Pulmonary artery endothelial cell (primary cell): ENCODE results near the gene C3orf80. TPM values are rescaled to one million over a fixed set of nuclear protein-coding genes. Genes with fewer than 3 reads are reported as not detected.
"Not testable (repeated sequence)": the region's sequence is repeated elsewhere in the genome, so short reads cannot be mapped to it uniquely, and the experiment has no call there.

Experiments used
- DNase-seq: peaks from one replicate; pipeline ENCODE4 v3.0.0-alpha.2; 2011; ENCODE audit warnings: low read depth, low spot score
- total RNA-seq: library from RNA; depleted of rRNA; stranded (reverse); fragments of >200 nt; gene quantifications from 2 replicates; pipeline ENCODE4 v1.2.3, GENCODE V29; 2014

The C3orf80 gene
- total RNA-seq, 1 donor from 2014 or later: 0.07 TPM

DNA sequence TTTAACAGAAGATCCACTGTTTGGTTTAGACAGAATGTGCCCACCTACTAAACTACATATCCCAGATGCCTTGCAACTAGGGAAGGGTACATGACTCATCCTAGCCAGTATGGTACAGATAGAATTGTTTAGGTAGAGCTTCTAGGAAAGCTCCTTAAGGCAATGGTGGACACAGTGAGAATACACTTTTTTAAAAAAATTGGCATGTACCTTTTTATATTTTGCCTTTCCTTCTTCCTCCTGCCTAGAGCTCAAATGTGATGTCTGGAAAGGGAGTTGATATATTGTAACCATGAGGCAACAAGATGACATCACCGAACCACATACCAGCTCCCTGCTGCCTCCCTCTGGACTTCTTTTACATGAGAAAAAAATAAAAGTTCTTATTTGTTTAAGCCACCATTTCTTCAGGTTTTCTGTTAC lies 14.4 kb upstream of the C3orf80 start:
- DNase-seq: no peak

DNA sequence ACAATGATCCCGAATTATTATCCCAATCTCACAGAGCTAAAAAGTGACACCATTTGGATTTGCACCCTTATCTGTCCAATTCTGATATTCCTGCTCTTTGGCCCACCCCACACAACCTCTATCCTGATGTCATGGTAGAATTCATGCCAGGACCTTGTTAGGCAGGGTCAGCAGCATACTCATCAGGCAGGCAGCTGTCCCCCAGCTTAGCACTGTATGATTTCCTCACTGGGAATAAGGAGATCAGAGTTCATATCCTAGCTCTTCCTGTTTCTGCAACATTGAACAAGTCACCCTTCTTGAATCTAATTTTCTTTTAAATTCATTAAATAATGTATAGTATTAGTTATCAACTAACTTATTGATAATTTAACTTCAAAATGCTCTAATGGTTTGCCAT lies 12.0 kb upstream of the C3orf80 start:
- no peak for DNase-seq

DNA sequence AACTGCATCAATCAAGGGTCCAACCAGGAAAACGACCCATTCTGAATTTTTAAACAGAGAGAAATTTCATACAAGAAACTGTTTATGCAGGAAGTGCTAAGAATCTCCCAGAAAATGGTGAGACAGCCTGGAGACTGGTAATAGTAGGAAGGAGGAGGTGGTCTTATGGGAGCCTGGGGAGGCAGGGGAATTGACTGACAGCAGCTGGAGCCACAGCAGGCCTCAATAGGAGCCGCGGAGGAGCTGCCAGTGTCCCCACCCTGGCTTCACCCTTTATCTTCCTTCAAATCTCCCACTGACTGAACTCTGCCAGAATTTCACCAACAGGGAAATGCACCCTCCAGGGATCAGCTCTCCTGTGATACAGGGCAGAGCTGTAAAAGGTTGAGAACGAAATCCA lies 7.5 kb upstream of the C3orf80 start:
- DNase-seq: no peak

DNA sequence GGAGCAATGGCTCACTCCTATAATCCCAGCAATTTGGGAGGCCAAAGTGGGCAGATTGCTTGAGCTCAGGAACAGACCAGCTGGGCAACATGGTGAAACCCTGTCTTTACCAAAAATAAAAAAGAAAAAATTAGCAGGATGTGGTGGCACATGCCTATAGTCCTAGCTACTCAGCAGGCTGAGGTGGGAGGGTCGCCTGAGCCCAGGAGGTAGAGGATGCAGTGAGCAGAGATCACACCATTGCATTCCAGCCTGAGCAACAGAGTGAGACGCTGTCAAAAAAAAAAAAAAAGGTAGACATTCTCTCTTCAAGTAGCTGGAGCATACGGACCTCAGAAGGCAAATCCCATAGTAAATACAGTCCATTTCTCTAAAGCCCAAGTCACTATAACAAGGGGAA lies 7.1 kb upstream of the C3orf80 start:
- no peak for DNase-seq

DNA sequence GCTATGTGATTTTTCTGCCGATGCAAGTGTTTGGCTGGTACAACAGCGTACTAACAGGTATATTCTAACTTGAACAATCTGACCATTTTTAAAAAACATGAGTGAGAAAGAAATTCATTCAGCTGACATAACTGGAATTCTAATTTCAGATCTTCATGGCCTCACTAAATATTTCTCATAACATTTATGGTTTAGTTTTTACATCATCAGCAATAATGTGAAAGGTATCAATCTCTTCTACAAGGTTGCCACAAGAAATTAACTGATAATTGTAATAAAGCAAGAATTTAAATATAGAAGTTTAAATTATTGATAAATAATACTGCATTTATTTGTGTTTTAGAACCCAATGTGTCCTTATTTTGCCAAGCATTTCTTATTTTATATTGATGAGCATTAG lies 5.2 kb upstream of the C3orf80 start:
- DNase-seq: no peak

DNA sequence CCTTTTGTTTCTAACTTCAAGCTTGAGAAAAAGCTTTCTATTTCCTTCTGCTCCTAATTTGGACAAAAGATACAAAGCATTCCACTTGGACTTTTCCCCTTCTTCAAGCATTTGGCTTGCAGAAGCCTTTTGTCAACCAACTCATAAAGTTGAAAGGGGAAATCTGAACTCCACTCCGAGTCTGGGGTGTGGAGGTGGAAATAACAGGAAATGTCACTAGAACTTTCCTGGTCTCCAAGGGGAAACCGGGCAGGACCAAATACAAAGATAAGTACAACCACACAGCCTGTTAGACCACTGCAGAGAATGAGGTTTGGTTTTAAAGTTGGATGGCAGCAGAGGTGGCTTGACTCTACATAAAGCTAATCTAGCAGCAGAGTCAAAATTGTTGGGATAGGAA lies 4.2 kb upstream of the C3orf80 start:
- no peak for DNase-seq

DNA sequence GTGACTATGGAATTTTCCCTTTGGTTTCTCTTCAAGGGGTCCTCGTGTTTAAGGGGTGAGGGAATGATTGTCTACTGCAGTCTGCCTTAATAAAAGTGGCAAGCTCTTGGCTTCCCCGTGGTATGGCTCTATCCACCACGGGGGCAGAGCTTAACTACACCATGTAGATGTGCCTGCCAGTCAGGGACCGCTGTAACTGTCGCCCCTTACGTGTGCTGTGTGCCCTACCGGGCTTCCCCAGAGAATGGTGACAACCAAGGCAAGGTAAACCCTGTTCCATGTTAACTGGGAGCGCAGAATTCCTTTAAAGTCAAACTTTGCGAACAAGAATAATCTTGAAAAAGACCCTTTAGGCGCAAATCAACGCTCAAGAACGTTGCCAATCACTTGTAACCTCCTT lies 966 bp upstream of the C3orf80 start:
- DNase-seq: no peak

DNA sequence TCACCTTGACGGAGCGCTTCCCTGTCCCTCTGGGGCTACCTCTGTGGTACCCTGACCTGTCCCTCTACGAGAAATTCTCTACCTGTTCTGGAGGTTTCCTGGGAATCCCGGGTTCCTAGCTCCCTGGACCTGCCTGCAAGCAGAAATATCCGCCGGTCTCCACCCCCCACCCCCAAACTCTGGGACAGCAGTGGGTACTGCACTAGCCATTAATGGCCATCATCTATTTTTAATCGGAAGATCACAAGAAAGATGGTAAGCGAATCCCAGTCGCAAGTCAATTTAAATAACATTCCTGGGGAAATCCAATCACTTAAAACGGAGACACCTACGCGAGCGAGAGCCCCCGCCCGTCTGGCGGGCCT lies 429 bp upstream of the C3orf80 start:
- no peak for DNase-seq

DNA sequence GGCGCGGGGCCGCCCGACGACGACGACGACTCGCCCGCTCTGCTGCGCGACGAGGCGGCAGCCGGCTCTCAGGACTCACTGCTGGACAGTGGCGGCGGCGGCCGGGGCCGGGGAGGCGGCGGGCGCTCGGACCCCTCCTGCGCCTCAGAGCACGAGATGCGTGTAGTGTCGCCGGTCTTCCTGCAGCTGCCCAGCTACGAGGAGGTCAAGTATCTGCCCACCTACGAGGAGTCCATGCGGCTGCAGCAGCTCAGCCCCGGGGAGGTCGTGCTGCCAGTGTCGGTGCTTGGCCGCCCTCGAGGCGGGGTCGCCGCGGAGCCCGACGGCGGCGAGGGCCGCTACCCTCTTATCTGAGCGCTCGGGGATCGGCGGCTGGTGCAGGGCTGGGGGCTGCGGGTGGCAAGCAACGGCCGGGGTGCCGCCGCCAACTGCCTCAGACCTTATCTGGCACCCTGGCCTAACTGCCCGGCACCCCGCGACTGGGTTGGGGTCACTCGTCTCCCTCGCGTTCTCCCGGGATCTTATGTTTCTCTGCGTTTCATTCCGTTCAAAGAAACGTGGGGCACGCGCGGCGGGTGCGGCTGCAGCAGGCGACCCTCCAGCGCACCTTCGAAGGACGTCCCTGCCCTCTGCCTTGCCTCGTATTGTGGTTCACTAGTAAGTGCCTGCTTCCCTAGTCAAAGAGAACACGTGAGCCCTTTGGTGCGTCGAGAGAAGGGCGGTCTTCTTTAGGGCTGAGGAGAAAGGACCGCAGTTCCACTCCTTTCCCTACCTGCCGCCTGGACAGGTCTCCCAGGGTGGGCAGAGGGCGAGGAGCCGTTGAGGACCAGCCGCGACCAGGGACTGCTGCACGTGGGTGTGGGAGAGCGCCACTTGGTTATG lies 1.0 kb downstream of the C3orf80 start:
- no peak for DNase-seq

DNA sequence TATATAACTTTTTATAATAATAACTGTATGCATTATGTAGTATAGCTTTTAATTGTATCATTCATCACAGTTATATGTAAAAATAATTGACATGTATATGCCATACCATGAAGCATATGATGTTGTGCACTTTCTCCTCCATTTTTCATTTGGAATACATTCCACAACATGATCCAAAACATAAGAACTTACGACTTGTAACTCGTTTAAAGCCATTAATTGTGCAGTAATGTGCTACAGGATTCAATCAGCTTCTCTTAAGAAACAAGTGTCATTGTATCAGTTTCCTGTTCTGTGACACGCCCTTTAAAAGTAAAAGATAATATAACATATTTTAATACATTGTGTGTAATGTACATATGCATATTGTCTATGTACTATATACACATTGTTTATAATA lies 2.2 kb downstream of the C3orf80 start:
- no peak for DNase-seq

DNA sequence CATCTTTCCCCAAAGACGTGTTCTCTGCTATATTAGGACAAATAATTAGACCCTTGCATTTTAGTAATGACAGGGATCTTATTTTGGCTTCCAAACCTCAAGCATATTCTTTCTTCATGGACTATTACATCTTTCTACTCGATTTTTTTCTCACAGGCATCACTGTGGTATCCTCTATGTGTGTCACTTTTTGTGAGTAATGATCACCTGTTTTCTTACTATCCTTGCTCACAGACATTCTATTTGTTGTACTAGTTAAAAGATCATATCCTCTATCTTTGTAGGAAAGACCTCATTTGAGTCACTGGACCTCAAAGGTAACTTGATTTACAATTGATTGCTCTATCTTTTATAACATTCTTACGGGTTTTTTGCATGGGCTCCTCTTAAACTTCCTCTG lies 6.8 kb downstream of the C3orf80 start:
- no peak for DNase-seq

DNA sequence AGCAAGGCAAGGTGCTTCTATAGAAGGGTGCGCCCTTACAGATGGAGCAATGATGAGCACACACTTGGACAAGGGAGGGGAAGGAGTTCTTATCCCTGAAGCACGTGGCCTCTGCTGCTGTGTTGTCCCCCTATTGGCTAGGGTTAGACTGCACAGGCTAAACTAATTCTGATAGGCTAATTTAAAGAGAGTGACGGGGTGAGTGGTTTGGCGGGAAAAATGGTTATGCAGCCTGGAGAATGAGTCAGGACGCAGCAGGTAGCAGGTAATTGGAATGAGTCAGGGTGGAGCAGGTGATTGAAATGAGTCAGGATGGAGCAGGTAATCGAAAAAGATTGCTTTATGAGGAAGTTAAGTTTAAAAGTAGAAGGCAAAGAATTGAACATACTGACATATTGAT lies 15.5 kb downstream of the C3orf80 start:
- DNase-seq: not testable (repeated sequence)

DNA sequence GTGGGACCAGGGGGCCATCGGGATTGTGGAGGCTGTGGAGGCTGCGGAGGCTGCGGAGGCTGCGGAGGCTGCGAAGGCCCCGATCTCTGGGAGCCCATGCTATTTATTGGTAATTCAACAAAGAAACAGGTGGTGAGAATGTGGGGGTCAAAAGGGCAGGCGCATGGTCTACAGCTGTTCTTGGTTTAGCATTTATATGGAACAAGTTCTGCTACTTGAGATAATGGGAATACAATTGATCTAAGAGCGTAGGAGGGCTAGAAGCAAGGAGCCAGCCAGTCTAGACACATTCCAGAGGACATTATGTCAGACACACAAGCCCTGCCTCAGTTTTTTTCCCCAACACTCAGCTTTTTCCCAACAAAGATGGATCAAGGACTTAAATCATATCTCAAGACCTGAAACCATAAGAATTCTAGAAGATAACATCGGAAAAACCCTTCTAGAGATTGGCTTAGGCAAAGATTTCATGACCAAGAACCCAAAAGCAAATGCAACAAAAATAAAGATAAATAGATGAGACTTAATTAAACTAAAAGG lies 20.1 kb downstream of the C3orf80 start:
- DNase-seq: no peak

DNA sequence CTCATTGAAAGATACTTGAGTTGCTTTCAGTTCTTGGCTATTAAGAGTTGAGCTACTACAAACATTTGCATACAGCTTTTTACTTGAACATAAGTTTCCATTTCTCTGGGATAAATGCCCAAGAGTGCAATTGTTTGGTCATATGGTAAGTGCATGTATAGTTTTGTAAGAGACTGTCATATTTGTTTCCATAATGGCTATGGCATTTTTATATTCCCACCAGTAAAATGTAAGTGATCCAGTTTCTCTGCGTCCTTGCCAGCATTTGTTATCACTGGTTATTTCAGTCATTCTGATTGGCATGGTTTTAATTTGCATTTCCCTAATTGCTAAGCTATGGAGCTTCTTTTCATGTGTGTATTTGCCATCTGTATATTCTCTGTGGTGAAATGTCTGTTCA lies 22.5 kb downstream of the C3orf80 start:
- no peak for DNase-seq

DNA sequence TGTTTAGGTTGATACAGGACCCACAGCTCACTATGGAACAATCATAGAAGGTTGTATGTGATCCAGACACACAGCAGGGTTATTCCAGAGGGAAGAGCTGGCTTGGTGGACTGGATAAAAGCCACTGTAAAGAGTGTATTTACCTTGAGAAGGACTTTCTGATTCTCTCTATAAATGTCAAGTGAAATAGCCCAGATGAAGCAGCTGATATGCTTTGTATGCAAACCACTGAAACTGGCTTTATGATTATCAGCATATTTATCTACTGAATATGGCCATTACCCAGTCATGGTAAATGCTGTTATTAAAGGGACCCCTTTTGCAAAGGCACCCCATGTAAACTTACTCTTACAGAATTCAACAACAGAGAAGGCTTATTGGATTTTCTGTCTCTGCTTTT lies 28.1 kb downstream of the C3orf80 start:
- DNase-seq: no peak

DNA sequence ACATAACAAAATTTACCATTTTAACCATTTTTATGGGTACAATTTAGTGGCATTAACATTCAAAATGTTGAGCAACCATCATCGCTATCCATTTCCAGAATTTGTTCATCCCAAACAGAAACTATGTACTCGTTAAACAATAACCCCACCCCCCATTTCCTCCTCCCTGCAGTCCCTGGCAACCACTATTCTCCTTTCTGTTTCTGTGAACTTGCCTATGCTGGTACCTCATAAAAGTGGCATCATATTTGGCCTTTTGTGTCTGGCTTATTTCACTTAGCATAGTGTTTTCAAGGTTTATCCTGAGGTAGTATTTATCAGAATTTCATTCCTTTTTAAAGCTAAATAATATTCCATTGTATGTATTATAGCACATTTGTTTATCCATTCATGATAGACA lies 32.4 kb downstream of the C3orf80 start:
- no peak for DNase-seq

DNA sequence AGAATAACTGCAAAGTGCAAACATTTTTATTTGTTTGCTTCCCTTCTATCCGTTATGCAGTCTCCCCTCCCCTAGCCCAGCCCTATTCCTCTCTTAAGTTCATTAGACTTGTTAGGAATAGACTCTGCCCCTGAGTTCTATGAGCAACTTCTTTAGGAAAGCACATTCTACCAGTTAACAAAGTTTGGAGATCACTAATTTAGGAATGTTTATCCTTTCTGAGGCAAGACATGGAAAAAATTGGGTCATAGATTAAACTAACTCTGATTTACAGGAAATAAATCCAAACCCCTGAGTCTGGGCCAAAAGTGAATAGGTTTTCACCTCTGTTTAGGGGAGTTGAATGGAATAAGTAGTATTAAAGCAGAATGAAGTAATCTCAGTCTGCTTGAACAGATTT lies 34.4 kb downstream of the C3orf80 start:
- no peak for DNase-seq

DNA sequence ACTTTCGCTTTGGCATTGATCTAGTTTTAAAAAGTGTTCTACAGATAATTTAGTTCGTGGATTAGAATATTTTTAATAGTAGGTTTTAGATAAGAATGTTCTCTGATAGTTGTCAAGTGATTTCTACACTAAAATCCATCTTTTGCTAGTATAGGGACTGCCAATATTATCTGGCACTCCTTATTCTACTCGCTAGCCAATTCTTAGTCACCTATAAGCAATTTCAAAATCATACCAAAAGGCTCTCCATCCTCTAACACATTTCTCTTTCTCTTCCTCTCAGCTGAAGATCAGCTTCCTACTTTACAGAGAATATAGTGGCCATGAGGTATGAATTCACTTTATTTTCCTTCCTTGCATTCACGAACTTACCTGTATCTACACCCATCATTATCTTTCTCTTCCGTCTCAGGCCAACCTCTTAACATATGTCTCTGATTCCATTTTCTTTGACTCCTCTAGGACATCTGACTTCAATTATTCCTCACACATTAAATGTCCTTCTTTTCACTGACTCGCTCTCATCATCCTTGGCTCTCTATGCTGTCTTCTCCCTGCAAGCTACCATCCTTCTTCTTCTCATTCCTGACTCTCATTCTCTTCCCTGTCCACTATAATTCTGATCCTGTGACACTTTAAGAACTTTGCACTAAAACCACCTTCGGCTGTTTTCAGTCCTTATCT lies 35.5 kb downstream of the C3orf80 start:
- no peak for DNase-seq

DNA sequence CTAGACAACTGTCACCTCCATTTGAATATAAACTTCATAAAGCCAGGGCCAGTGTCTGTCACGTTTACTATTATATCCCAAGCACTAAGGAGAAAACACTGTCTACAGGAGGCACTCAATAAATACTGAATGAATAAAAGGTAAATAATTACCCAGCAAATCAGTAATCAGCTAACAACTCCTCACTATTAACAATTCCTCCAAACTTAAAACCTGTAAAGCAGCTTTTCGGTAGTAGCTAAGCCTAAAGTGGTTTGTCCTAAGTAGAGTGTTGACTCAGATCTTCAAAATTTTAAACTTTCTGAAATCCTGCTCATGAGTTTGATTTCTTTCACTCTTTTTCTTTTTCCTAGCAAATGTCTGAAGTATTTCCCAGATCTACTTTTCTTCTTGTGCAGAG lies 39.9 kb downstream of the C3orf80 start:
- DNase-seq: no peak
